NCI-H748 (cell line): Measurements from ENCODE around the gene KLHL12.

Source experiments
- DNase-seq: peaks from one replicate; lab custom pipeline; 2025; ENCODE audit not compliant: unreplicated experiment; lab: John Stamatoyannopoulos, UW

Gene KLHL12

GRCh38 chr1:202926581-202927491, at the start of gene KLHL12:
Gene KLHL12 (minus strand): TSS chr1:202927234. CDS start chr1:202925162, 2,072 bp downstream.
- DNase-seq: peak; percentile 95

- DNase-seq: no peak
Observed at GRCh38 chr1:202976633-202977032, 49.6 kb upstream of the KLHL12 start.

DNA sequence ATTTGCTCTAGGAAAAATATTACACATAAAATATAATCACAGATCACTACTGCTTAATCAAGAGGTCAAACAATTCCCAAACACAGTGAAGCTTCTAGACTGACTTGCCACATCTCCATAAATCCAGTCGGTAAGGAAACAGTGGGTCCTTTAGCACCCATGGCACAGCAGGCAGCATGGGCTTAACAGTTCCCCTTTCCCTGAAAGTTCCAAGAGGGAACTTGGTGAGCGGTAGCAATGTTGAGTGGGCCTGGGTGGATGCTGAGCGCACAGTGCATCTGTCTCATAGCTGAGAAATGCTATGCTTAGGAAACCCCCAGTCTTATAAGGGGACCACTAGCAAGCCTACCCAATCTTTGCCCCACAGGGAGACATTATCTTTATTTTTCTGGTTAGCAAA, 47.8 kb upstream of the KLHL12 start:
- DNase-seq: no peak

GRCh38 chr1:202972046-202972445, 45.0 kb upstream of the KLHL12 start:
- DNase-seq: no peak

GRCh38 chr1:202968895-202969295, 41.9 kb upstream of the KLHL12 start:
- DNase-seq: peak; percentile 24

DNA sequence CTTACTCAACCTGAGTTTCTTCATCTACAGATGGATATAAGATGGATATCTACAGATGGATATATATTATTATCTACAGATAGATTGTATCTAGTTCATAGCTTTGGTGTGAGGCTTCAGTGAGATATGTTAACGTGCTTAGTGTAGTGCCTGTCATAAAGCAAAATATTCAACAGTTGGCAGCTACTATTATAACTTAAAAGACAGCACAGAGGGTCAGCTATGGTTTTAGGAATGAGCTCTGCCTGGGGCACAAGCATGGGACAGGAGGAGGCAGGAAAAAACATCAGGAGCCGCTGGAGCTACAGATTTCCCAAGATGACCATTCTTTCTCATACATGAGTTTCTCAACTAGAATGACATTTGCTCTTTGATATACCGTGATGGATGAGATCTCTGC, 41.3 kb upstream of the KLHL12 start:
- no peak for DNase-seq

DNA sequence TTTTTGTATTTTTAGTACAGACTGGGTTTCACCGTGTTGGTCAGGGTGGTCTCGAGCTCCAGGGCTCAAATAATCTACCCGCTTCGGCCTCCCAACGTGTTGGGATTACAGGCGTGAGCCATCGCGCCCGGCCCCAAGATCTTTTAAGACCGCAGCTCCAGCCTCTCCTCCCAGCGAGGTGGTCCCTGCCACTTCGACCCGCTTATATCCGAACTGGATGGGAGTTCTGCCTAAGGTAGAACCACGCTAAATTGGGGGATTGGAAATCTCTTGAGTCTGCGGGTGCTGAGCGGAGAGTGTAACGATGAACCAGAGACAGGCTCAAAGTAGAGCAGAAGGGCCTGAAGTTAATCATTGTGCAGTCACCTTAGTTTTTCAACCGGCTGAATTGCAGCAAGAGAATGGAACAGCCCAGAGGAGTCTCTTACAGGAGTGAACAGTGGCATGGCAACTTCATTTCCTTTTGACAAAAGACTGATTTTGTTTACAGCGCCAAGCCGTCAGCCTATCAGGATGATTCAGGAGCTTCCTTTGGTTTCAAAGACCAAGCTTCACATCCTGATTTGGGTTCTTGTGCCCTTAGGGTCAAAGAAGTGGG, 40.7 kb upstream of the KLHL12 start:
- DNase-seq: peak; percentile 49

DNA sequence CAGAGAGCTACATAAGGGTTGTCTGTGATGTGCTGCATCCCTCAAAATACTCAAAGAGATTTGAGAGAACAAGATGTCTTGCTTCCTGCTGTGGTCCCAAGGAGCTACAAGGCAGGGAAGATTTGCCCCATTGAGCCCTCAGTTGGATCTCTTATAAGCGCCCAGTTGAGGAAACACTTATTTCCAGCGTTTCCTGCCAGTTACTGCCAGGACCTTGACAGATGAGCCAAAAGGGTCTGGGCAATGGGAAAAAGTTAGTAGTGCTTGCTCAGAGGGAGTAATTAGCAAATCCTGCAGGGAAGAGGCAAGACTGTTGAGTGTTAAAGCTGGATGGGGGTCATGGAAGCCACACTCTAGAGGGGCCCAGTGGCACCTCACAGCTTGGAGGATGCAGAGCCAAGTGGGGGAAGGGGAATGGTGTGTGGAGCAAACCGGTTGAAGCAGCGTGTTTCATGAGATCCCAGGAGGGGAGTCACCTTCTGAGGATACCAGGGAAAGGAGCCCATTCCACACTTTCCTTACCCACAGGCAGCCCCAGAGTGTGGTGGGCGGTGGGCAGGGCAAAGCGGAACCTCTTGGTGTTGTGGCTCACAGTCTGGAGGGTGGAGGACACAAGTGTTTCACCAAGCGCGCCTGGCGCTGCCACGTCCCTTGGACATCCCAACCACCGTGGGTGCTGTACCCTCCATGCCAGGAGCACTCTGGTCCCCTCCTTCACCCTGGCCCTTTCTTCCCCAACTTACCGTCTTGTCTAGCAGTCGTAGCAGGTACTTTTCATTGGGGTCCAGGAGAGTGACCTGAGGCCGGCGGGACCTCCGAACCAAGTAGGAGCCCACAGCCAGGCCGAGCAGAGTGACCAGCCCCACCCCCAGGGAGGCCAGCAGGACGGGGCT, 39.2 kb upstream of the KLHL12 start:
- DNase-seq: no peak

DNA sequence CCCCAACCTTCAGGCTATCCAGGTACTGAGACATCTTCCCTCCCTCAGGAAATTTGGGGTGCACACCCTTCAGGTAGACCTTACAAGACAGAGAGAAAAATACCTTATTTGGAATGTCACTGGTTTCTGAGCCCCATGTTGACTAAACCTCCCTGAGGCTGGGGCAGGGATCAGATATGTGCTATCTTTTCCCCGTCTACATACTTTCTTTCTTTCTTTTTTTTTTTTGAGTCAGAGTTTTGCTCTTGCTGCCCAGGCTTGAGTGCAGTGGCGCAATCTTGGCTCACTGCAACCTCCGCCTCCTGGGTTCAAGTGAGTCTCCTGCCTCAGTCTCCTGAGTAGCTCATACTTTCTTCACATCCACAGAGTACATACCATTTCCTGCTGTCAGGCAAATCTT, 38.4 kb upstream of the KLHL12 start:
- DNase-seq: no peak

DNA sequence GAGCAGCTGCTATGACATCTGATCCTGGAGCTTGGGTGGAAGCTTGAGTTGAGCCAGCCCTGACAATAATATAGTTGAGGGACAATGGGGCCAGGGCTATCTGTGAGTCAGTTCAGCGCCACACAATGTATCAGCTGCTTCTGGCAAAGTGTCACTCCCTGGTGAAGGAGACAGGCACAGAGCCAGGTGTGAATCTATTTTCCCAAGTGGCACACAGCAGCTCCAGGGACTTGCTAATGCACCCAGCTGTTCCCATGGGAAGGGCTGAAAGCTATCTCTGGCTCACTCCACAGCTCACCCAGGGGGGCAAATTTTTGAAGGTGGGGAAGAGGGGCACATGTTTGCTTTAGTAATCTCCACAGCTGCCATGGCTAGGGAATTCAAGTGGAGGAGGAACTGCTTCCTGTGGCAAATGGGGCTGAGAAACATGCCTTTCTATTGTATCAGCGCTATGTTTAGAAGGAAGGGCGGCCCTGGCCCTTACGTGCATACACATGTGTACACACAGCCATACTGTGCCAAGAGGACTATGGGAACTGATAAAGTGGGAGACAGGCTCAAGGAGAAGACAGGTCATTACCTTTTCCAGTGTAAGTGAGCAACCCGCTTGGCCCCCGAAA, 37.9 kb upstream of the KLHL12 start:
- peak; percentile 80 for DNase-seq

- no peak for DNase-seq
Observed at GRCh38 chr1:202961220-202961880, 34.3 kb upstream of the KLHL12 start.

DNA sequence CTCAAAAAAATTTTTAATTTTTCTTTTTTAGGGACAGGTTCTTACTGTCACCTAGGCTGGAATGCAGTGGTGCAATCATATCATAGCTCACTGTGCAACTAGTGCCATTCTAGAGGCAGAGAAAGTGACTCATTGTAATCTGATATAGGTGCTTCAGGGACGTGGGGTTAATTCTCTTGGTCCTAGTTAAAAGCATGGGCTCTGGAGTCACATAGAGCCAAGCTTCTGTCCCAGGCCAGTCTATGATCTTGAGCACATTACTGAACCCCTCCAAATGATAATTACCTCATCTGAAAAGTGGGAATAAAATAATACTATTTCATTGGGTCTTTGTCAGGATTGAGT, 32.2 kb upstream of the KLHL12 start:
- no peak for DNase-seq

- DNase-seq: no peak
Observed at GRCh38 chr1:202958544-202959275, 31.7 kb upstream of the KLHL12 start.

GRCh38 chr1:202957733-202958543, 30.9 kb upstream of the KLHL12 start, which contains the start of gene ADIPOR1:
Gene ADIPOR1 (minus strand): TSS chr1:202958312. CDS start chr1:202951070, 7,242 bp downstream.
- DNase-seq: peak; percentile 88

GRCh38 chr1:202956969-202957368, 29.9 kb upstream of the KLHL12 start:
- no peak for DNase-seq

GRCh38 chr1:202954057-202954745, 27.2 kb upstream of the KLHL12 start:
- no peak for DNase-seq

GRCh38 chr1:202953392-202953791, 26.4 kb upstream of the KLHL12 start:
- no peak for DNase-seq

DNA sequence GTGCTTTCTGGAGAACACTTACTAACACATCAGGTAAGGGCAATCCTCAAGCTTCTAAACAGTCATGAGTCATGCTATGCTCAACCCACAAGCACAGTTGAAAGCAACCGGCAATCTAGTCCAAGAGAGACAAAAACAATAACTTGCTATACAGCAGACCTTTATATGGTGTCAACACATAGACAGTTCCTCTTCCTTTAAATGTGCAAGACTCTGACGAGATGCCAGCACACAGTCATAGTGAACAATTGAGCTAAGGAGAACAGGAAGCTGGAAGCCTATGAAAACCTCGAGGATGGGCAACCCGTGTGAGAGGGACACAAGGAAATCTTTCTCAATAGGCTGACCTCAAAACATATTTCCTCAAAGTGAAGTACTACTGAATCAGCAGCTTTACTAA, 25.8 kb upstream of the KLHL12 start:
- no peak for DNase-seq
